PC-3 (cell line): Measurements from ENCODE around the gene ARID3C.

Experiments used
- EZH2 ChIP-seq: fragments of 300-600 bp; sonication (generic); IDR thresholded peaks from one replicate; pipeline ENCODE4 v1.6.1; 2017; ENCODE audit warnings: antibody characterized with exemption, mild to moderate bottlenecking, low read length; ENCODE audit not compliant: unreplicated experiment
- TF ChIP-seq, protein P1 (sequence below): fragments of 300-600 bp; sonication (generic); conservative IDR thresholded peaks from 2 replicates; pipeline ENCODE4 v1.5.1; 2017; ENCODE audit warnings: antibody characterized with exemption, low read depth, mild to moderate bottlenecking, low read length

GRCh38 chr9:34612788-34613390, 16.0 kb downstream of the ARID3C start:
- TF ChIP-seq, protein P1, sequence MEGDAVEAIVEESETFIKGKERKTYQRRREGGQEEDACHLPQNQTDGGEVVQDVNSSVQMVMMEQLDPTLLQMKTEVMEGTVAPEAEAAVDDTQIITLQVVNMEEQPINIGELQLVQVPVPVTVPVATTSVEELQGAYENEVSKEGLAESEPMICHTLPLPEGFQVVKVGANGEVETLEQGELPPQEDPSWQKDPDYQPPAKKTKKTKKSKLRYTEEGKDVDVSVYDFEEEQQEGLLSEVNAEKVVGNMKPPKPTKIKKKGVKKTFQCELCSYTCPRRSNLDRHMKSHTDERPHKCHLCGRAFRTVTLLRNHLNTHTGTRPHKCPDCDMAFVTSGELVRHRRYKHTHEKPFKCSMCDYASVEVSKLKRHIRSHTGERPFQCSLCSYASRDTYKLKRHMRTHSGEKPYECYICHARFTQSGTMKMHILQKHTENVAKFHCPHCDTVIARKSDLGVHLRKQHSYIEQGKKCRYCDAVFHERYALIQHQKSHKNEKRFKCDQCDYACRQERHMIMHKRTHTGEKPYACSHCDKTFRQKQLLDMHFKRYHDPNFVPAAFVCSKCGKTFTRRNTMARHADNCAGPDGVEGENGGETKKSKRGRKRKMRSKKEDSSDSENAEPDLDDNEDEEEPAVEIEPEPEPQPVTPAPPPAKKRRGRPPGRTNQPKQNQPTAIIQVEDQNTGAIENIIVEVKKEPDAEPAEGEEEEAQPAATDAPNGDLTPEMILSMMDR, result peak; percentile 71
- TF ChIP-seq EZH2, result no peak
